ENCODE data around the gene BATF2.
"Not testable (repeated sequence)": the region's sequence is repeated elsewhere in the genome, so short reads cannot be mapped to it uniquely, and the experiment has no call there.

The BATF2 gene

GRCh38 chr11:65008873-65009272, 12.1 kb upstream of the BATF2 start:
- FAIRE-seq (no peak), DNase-seq (ENCODE audit: insufficient read length) (no peak)
- no peak for TF ChIP-seq POLR2AphosphoS5 (IDR thresholded peaks at IDR 0.05; ENCODE audit: low read depth, low read length)
- no peak for TF ChIP-seq TAF1 (IDR thresholded peaks at IDR 0.05; ENCODE audit: borderline replicate concordance, low read depth, low read length)
- TF ChIP-seq POLR2A (IDR thresholded peaks at IDR 0.05; ENCODE audit: low read depth, low read length), result no peak

- FAIRE-seq (no peak), DNase-seq (ENCODE audit: insufficient read length) (no peak)
- no peak for TF ChIP-seq TAF1 (IDR thresholded peaks at IDR 0.05; ENCODE audit: borderline replicate concordance, low read depth, low read length)
- no peak for TF ChIP-seq POLR2A (IDR thresholded peaks at IDR 0.05; ENCODE audit: low read depth, low read length)
- TF ChIP-seq POLR2AphosphoS5 (IDR thresholded peaks at IDR 0.05; ENCODE audit: low read depth, low read length), result no peak
These were observed 11.2 kb upstream of the BATF2 start for GRCh38 chr11:65008016-65008415.

GRCh38 chr11:65003968-65004367, 7.2 kb upstream of the BATF2 start:
- not testable (repeated sequence) for FAIRE-seq; DNase-seq (ENCODE audit: insufficient read length)

GRCh38 chr11:65003282-65003681, 6.5 kb upstream of the BATF2 start:
- no peak for DNase-seq (ENCODE audit: insufficient read length)
- no peak for FAIRE-seq

GRCh38 chr11:65002706-65003105, 5.9 kb upstream of the BATF2 start:
- no peak for FAIRE-seq
- no peak for DNase-seq (ENCODE audit: insufficient read length)
- TF ChIP-seq POLR2A (IDR thresholded peaks at IDR 0.05; ENCODE audit: low read depth, low read length) (no peak), TAF1 (IDR thresholded peaks at IDR 0.05; ENCODE audit: borderline replicate concordance, low read depth, low read length) (no peak), POLR2AphosphoS5 (IDR thresholded peaks at IDR 0.05; ENCODE audit: low read depth, low read length) (no peak)

More at GRCh38 chr11:65003282-65003681, 6.5 kb upstream of the BATF2 start:
- TF ChIP-seq POLR2AphosphoS5 (IDR thresholded peaks at IDR 0.05; ENCODE audit: low read depth, low read length), result no peak
- TF ChIP-seq TAF1 (IDR thresholded peaks at IDR 0.05; ENCODE audit: borderline replicate concordance, low read depth, low read length), result no peak
- TF ChIP-seq POLR2A (IDR thresholded peaks at IDR 0.05; ENCODE audit: low read depth, low read length), result no peak

GRCh38 chr11:64999478-64999877, 2.7 kb upstream of the BATF2 start:
- DNase-seq (ENCODE audit: insufficient read length) (no peak), FAIRE-seq (no peak)
- TF ChIP-seq POLR2AphosphoS5 (IDR thresholded peaks at IDR 0.05; ENCODE audit: low read depth, low read length), result no peak
- no peak for TF ChIP-seq TAF1 (IDR thresholded peaks at IDR 0.05; ENCODE audit: borderline replicate concordance, low read depth, low read length)
- TF ChIP-seq POLR2A (IDR thresholded peaks at IDR 0.05; ENCODE audit: low read depth, low read length), result no peak

GRCh38 chr11:64998690-64999431, 2.1 kb upstream of the BATF2 start:
- FAIRE-seq, result no peak
- DNase-seq (ENCODE audit: insufficient read length), result no peak
- TF ChIP-seq POLR2A (IDR thresholded peaks at IDR 0.05; ENCODE audit: low read depth, low read length) (no peak), POLR2AphosphoS5 (IDR thresholded peaks at IDR 0.05; ENCODE audit: low read depth, low read length) (no peak), TAF1 (IDR thresholded peaks at IDR 0.05; ENCODE audit: borderline replicate concordance, low read depth, low read length) (no peak)

GRCh38 chr11:64998141-64998540, 1.4 kb upstream of the BATF2 start:
- no peak for DNase-seq (ENCODE audit: insufficient read length)
- no peak for FAIRE-seq
- TF ChIP-seq TAF1 (IDR thresholded peaks at IDR 0.05; ENCODE audit: borderline replicate concordance, low read depth, low read length) (no peak), POLR2A (IDR thresholded peaks at IDR 0.05; ENCODE audit: low read depth, low read length) (no peak), POLR2AphosphoS5 (IDR thresholded peaks at IDR 0.05; ENCODE audit: low read depth, low read length) (no peak)

- peak; percentile 9 for FAIRE-seq
- TF ChIP-seq TAF1 (IDR thresholded peaks at IDR 0.05; ENCODE audit: borderline replicate concordance, low read depth, low read length), result no peak
- TF ChIP-seq POLR2A (IDR thresholded peaks at IDR 0.05; ENCODE audit: low read depth, low read length), result no peak
- no peak for TF ChIP-seq POLR2AphosphoS5 (IDR thresholded peaks at IDR 0.05; ENCODE audit: low read depth, low read length)
- no peak for DNase-seq (ENCODE audit: insufficient read length)
These were observed 453 bp downstream of the BATF2 start for GRCh38 chr11:64996327-64996709.

- no peak for TF ChIP-seq POLR2A (IDR thresholded peaks at IDR 0.05; ENCODE audit: low read depth, low read length)
- TF ChIP-seq TAF1 (IDR thresholded peaks at IDR 0.05; ENCODE audit: borderline replicate concordance, low read depth, low read length), result no peak
- no peak for TF ChIP-seq POLR2AphosphoS5 (IDR thresholded peaks at IDR 0.05; ENCODE audit: low read depth, low read length)
- no peak for DNase-seq (ENCODE audit: insufficient read length)
- no peak for FAIRE-seq
These were observed 2.5 kb downstream of the BATF2 start for GRCh38 chr11:64994318-64994717.

GRCh38 chr11:64990222-64990923, 6.4 kb downstream of the BATF2 start:
- TF ChIP-seq TAF1 (IDR thresholded peaks at IDR 0.05; ENCODE audit: borderline replicate concordance, low read depth, low read length) (no peak), POLR2A (IDR thresholded peaks at IDR 0.05; ENCODE audit: low read depth, low read length) (no peak), POLR2AphosphoS5 (IDR thresholded peaks at IDR 0.05; ENCODE audit: low read depth, low read length) (no peak)
- DNase-seq (ENCODE audit: insufficient read length) (no peak), FAIRE-seq (peak; percentile 79)

- TF ChIP-seq TAF1 (IDR thresholded peaks at IDR 0.05; ENCODE audit: borderline replicate concordance, low read depth, low read length) (no peak), POLR2A (IDR thresholded peaks at IDR 0.05; ENCODE audit: low read depth, low read length) (no peak), POLR2AphosphoS5 (IDR thresholded peaks at IDR 0.05; ENCODE audit: low read depth, low read length) (no peak)
- no peak for FAIRE-seq
- no peak for DNase-seq (ENCODE audit: insufficient read length)
These were observed 7.4 kb downstream of the BATF2 start for GRCh38 chr11:64989416-64989815.

Data from GM12892 (cell line).